Measurements from ENCODE around the gene MYO15A. TPM values are rescaled to one million over a fixed set of nuclear protein-coding genes. Genes with fewer than 3 reads are reported as not detected.

The MYO15A gene
- total and polyA plus RNA-seq, 7 donors: 0.10 to 0.76 (median 0.28) TPM

GRCh38 chr17:18116078-18116477 is 7.5 kb downstream of the MYO15A start:
- Histone ChIP-seq H3K9me3 (no peaks in the 10 kb centered on the region), H3K4me3 (no peak overlapping the region), H3K27ac (no peak overlapping the region), H3K4me1 (peaks cover 14% of the 10 kb centered on the region), H3K36me3 (ENCODE audit: insufficient read depth in 1 of 2, low read depth in 1 of 2) (no peaks in the 10 kb centered on the region), H3K27me3 (ENCODE audit: insufficient read depth in 3 of 3, low read length in 2 of 3) (no peaks in the 10 kb centered on the region)
- TF ChIP-seq, protein P1, sequence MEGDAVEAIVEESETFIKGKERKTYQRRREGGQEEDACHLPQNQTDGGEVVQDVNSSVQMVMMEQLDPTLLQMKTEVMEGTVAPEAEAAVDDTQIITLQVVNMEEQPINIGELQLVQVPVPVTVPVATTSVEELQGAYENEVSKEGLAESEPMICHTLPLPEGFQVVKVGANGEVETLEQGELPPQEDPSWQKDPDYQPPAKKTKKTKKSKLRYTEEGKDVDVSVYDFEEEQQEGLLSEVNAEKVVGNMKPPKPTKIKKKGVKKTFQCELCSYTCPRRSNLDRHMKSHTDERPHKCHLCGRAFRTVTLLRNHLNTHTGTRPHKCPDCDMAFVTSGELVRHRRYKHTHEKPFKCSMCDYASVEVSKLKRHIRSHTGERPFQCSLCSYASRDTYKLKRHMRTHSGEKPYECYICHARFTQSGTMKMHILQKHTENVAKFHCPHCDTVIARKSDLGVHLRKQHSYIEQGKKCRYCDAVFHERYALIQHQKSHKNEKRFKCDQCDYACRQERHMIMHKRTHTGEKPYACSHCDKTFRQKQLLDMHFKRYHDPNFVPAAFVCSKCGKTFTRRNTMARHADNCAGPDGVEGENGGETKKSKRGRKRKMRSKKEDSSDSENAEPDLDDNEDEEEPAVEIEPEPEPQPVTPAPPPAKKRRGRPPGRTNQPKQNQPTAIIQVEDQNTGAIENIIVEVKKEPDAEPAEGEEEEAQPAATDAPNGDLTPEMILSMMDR (IDR thresholded peaks at IDR 0.05): no peak
- ATAC-seq (no peak), DNase-seq (no peak)
- 86 to 90% (median 89%) methylated on average over 5 of the region's 5 CpGs for WGBS, 3 donors
- intact Hi-C loops (cut with DNase I): no loop called here

DNA sequence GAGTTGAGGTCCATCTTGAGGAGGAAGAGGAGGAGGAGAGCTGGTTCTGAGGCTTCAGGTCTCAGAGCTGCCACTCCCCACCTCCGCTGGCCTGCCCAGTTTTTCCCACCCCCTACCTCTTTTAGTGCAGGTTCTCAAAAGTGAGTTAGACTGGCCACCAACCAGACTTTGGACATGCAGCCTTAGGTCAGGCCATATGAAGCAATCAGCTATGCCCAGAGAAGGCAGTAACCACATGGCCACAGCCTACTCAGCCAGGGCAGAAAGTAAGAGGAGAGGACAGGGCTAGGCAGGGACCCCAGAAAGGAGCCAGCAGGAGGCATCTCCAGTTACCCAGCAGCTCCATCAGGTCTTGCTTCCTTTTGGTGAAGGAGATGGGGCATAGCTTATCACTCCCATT is 9.0 kb downstream of the MYO15A start:
- ATAC-seq: peak in 3 of 4 donors; percentile 32 to 66 (median 52)
- WGBS, 3 donors: 97 to 100% (median 100%) methylated on average over 1 of the region's 1 CpG

GRCh38 chr17:18117982-18118975 is 9.7 kb downstream of the MYO15A start:
- peaks cover 22% of the 10 kb centered on the region for H3K4me1 ChIP-seq
- WGBS, 3 donors: 84 to 85% (median 84%) methylated on average over 29 to 33 of the region's 33 CpGs
- H3K27ac ChIP-seq: peak overlapping the region; percentile 68
- no peak for DNase-seq
- intact Hi-C loops (cut with DNase I): no loop called here
- H3K9me3 ChIP-seq: no peaks in the 10 kb centered on the region
- ATAC-seq: peak; percentile 62 to 84 (median 76)
- TF ChIP-seq, protein P1 (IDR thresholded peaks at IDR 0.05): no peak
- H3K27me3 ChIP-seq (ENCODE audit: insufficient read depth in 3 of 3, low read length in 2 of 3): no peaks in the 10 kb centered on the region
- no peak overlapping the region for H3K4me3 ChIP-seq
- H3K36me3 ChIP-seq (ENCODE audit: insufficient read depth in 1 of 2, low read depth in 1 of 2): no peaks in the 10 kb centered on the region

More for the DNA sequence above, 9.0 kb downstream of the MYO15A start:
- TF ChIP-seq, protein P1 (IDR thresholded peaks at IDR 0.05): no peak
- peaks cover 15% of the 10 kb centered on the region for H3K4me1 ChIP-seq
- no peak overlapping the region for H3K4me3 ChIP-seq
- no peaks in the 10 kb centered on the region for H3K36me3 ChIP-seq (ENCODE audit: insufficient read depth in 1 of 2, low read depth in 1 of 2)
- H3K9me3 ChIP-seq: no peaks in the 10 kb centered on the region
- no peaks in the 10 kb centered on the region for H3K27me3 ChIP-seq (ENCODE audit: insufficient read depth in 3 of 3, low read length in 2 of 3)
- DNase-seq: no peak
- intact Hi-C loops (cut with DNase I): no loop called here
- H3K27ac ChIP-seq: peak overlapping the region; percentile 68

GRCh38 chr17:18119166-18119745 is 10.7 kb downstream of the MYO15A start:
- Histone ChIP-seq H3K4me1 (peaks cover 29% of the 10 kb centered on the region), H3K27ac (no peak overlapping the region), H3K4me3 (no peak overlapping the region), H3K36me3 (ENCODE audit: insufficient read depth in 1 of 2, low read depth in 1 of 2) (no peaks in the 10 kb centered on the region), H3K27me3 (ENCODE audit: insufficient read depth in 3 of 3, low read length in 2 of 3) (no peaks in the 10 kb centered on the region), H3K9me3 (no peaks in the 10 kb centered on the region)
- WGBS, 3 donors: 98% methylated on average over 51 to 57 of the region's 57 CpGs
- TF ChIP-seq, protein P1 (IDR thresholded peaks at IDR 0.05): no peak
- ATAC-seq: no peak
- DNase-seq: no peak
- intact Hi-C loops (cut with DNase I): no loop called here

Data from psoas muscle (tissue), 8 donors.